Right cardiac atrium (tissue), 5 donors: ENCODE data around the gene CASKIN1. TPM values are rescaled to one million over a fixed set of nuclear protein-coding genes. Genes with fewer than 3 reads are reported as not detected.
"Not testable (repeated sequence)": the region's sequence is repeated elsewhere in the genome, so short reads cannot be mapped to it uniquely, and the experiment has no call there.

ENCODE experiments used
- ATAC-seq, 2 donors: fragments of 200-7000 bp; cut with Tn5 transposase; one replicate each; pipeline versions ENCODE4 v1.8.0 to v1.9.1; 2020; ENCODE audit warnings: moderate library complexity in 2 of 2, mild to moderate bottlenecking in 1 of 2
- DNase-seq, 3 donors: peaks; one replicate each; pipeline ENCODE4 v3.0.0-alpha.2; 2020
- H3K27ac ChIP-seq: one replicate; pipeline ENCODE4 v1.5.1; 2013; ENCODE audit warnings: mild to moderate bottlenecking, low read length, control low read depth, moderate library complexity
- H3K27me3 ChIP-seq: one replicate; pipeline ENCODE4 v1.6.1; 2013; ENCODE audit not compliant: control insufficient read depth, insufficient read depth
- H3K4me1 ChIP-seq: one replicate; pipeline ENCODE4 v1.6.1; 2013; ENCODE audit warnings: low read length; ENCODE audit not compliant: control insufficient read depth, insufficient read depth
- H3K4me3 ChIP-seq: one replicate; pipeline ENCODE4 v1.5.1; 2013; ENCODE audit warnings: low read length, control low read depth
- H3K9me3 ChIP-seq: one replicate; pipeline ENCODE4 v1.6.1; 2013; ENCODE audit warnings: low read length; ENCODE audit not compliant: control insufficient read depth
- WGBS: extraction: QIAGEN DNeasy Blood & Tissue Kit; methylation state at CpG from one replicate; pipeline ENCODE4 v1.1.7; 2013; 5-methylcytosine and 5-hydroxymethylcytosine counted together
- intact Hi-C, 4 donors: fragments of 100-400 bp; cut with DNase I; formaldehyde crosslinking; loops; one replicate each; pipeline versions ENCODE4 v1.11.0 to v1.14.0; 2022 to 2023
- polyA plus RNA-seq: library from polyadenylated mRNA; stranded (reverse); fragments of 200-250 nt; gene quantifications from one replicate; pipeline ENCODE4 v1.2.3, GENCODE V29; 2013
- total RNA-seq, 4 donors: library from RNA; stranded (reverse); fragmentation: NEBNext Ultra II Directional; extraction: Animal tissue kit (Norgen Biotek cat#: 25700); gene quantifications; one replicate each; pipeline ENCODE4 v1.2.1, GENCODE V29; 2021
- donor health status: healthy with polysubstance abuse.
- donor health status: DM: no; HTN: yes; CAD: no.
- donor health status: DM: no; HTN: no; CAD: no.
- donor health status: DM: no; HTN: yes; CAD: no; lungs with severe emphysema.
- donor health status: DM: yes; HTN: yes; CAD: no.

CASKIN1 gene
- total and polyA plus RNA-seq, 5 donors = 9.3 to 26.5 (median 10.1) TPM

- no peak for DNase-seq
- WGBS = 79% methylated on average over 17 of the region's 17 CpGs
- no peak for ATAC-seq
- no peak overlapping the region for H3K27ac ChIP-seq
- no peaks in the 10 kb centered on the region for H3K4me1 ChIP-seq
- no peaks in the 10 kb centered on the region for H3K27me3 ChIP-seq
- H3K9me3 ChIP-seq = no peaks in the 10 kb centered on the region
- no peak overlapping the region for H3K4me3 ChIP-seq
- intact Hi-C loops = loop anchor here in 3 of 4 donors (5.0 to 10.0 kb wide), 2 partner anchors 119 to 122 kb away; partner anchors contain the start of gene NHERF2 (in 1 of the 3)
Measured at GRCh38 chr16:2143878-2144485, 52.4 kb downstream of the CASKIN1 start.

GRCh38 chr16:2142942-2143877, 53.2 kb downstream of the CASKIN1 start:
- no peak overlapping the region for H3K27ac ChIP-seq
- intact Hi-C loops = loop anchor here in 3 of 4 donors (5.0 to 10.0 kb wide), 2 partner anchors 118 to 121 kb away; partner anchors contain the start of gene NHERF2 (in 1 of the 3)
- 75% methylated on average over 31 of the region's 31 CpGs for WGBS

GRCh38 chr16:2135770-2136490, 60.5 kb downstream of the CASKIN1 start, which contains the start of gene PKD1:
Gene PKD1, minus strand, starts transcription at chr16:2135898. Its CDS starts 209 bp downstream, at chr16:2135689.
- ATAC-seq (peak; percentile 92 to 94), DNase-seq (peak; percentile 99 to 100 (median 100))
- Histone ChIP-seq H3K4me3 (peak within 1 kb of the TSS; percentile 79), H3K27ac (peak within 1 kb of the TSS; percentile 81)
- H3K4me1 ChIP-seq, intact Hi-C loops, H3K9me3 ChIP-seq, H3K27me3 ChIP-seq: not testable (repeated sequence)
- under 1% methylated on average over 66 of the region's 81 CpGs for WGBS

More at GRCh38 chr16:2142942-2143877, 53.2 kb downstream of the CASKIN1 start:
- Histone ChIP-seq H3K27me3 (no peaks in the 10 kb centered on the region), H3K9me3 (no peaks in the 10 kb centered on the region), H3K4me3 (no peak overlapping the region), H3K4me1 (no peaks in the 10 kb centered on the region)
- ATAC-seq (no peak), DNase-seq (no peak)

- DNase-seq = peak; percentile 60 to 87 (median 84)
- ATAC-seq, H3K9me3 ChIP-seq, intact Hi-C loops, H3K27me3 ChIP-seq, H3K4me1 ChIP-seq: not testable (repeated sequence)
- Histone ChIP-seq H3K27ac (peak overlapping the region; percentile 81), H3K4me3 (peak overlapping the region; percentile 79)
- WGBS = under 1% methylated on average over 33 of the region's 42 CpGs
Measured at GRCh38 chr16:2135071-2135470, 61.3 kb downstream of the CASKIN1 start.

GRCh38 chr16:2133797-2134196, 62.6 kb downstream of the CASKIN1 start:
- intact Hi-C loops, H3K9me3 ChIP-seq, H3K27ac ChIP-seq, ATAC-seq, H3K27me3 ChIP-seq, H3K4me3 ChIP-seq, H3K4me1 ChIP-seq: not testable (repeated sequence)
- peak in 1 of 3 donors; percentile 60 for DNase-seq
- WGBS = 25% methylated on average over 7 of the region's 12 CpGs

- H3K4me3 ChIP-seq, H3K4me1 ChIP-seq, H3K27ac ChIP-seq: not testable (repeated sequence)
Measured at GRCh38 chr16:2129890-2130447, 66.4 kb downstream of the CASKIN1 start.

GRCh38 chr16:2129251-2129650, 67.2 kb downstream of the CASKIN1 start:
- DNase-seq, intact Hi-C loops, H3K9me3 ChIP-seq, H3K4me3 ChIP-seq, H3K27ac ChIP-seq, ATAC-seq, H3K27me3 ChIP-seq, H3K4me1 ChIP-seq: not testable (repeated sequence)
- 74% methylated on average over 9 of the region's 11 CpGs for WGBS

More at GRCh38 chr16:2129890-2130447, 66.4 kb downstream of the CASKIN1 start:
- ATAC-seq, DNase-seq, intact Hi-C loops, H3K27me3 ChIP-seq, H3K9me3 ChIP-seq: not testable (repeated sequence)
- WGBS = 76% methylated on average over 22 of the region's 22 CpGs

- H3K27me3 ChIP-seq, H3K27ac ChIP-seq, H3K4me3 ChIP-seq, intact Hi-C loops, H3K9me3 ChIP-seq: not testable (repeated sequence)
- 28% methylated on average over 3 of the region's 3 CpGs for WGBS
- ATAC-seq (peak; percentile 19 to 22), DNase-seq (peak in 2 of 3 donors; percentile 68 to 72)
- H3K4me1 ChIP-seq = peaks cover 10% of the 10 kb centered on the region
Measured at GRCh38 chr16:2127630-2128280, 68.7 kb downstream of the CASKIN1 start.
